GM23338 (cell line): ENCODE measurements around the gene KRT8. TPM values are rescaled to one million over a fixed set of nuclear protein-coding genes. Genes with fewer than 3 reads are reported as not detected.

Source experiments
- ATAC-seq: fragments of 200-7000 bp; cut with Tn5 transposase; 3 replicates; pipeline ENCODE4 v1.9.1; 2020
- DNase-seq: peaks from one replicate; pipeline ENCODE4 v3.0.0-alpha.2; 2015; ENCODE audit warnings: low spot score
- H2AFZ ChIP-seq: fragments of 200-600 bp; sonication (generic); 2 replicates; pipeline ENCODE4 v1.8.0; 2016; ENCODE audit warnings: antibody characterized with exemption, mild to moderate bottlenecking, moderate library complexity
- H3F3A ChIP-seq: fragments of 200-600 bp; sonication (generic); replicated peaks from 2 replicates; pipeline ENCODE4 v1.8.0; 2017; ENCODE audit warnings: antibody characterized with exemption, mixed run types, low read depth
- H3K27ac ChIP-seq: fragments of 200-600 bp; sonication (generic); 2 replicates; pipeline ENCODE4 v1.6.1; 2016; ENCODE audit warnings: low read depth
- H3K27me3 ChIP-seq: fragments of 200-600 bp; sonication (generic); 2 replicates; pipeline ENCODE4 v1.8.0; 2016; ENCODE audit warnings: mild to moderate bottlenecking, mixed run types, moderate library complexity; ENCODE audit not compliant: insufficient read depth
- H3K36me3 ChIP-seq: fragments of 200-600 bp; sonication (generic); 2 replicates; pipeline ENCODE4 v1.8.0; 2016; ENCODE audit warnings: mild to moderate bottlenecking; ENCODE audit not compliant: insufficient read depth
- H3K4me1 ChIP-seq: fragments of 200-600 bp; sonication (generic); 2 replicates; pipeline ENCODE4 v1.8.0; 2016; ENCODE audit warnings: mild to moderate bottlenecking, moderate library complexity; ENCODE audit not compliant: insufficient read depth
- H3K4me2 ChIP-seq: fragments of 200-600 bp; sonication (generic); 2 replicates; pipeline ENCODE4 v1.7.1; 2017; ENCODE audit warnings: mixed run types
- H3K4me3 ChIP-seq: fragments of 200-600 bp; sonication (generic); 2 replicates; pipeline ENCODE4 v1.6.1; 2016; ENCODE audit warnings: mixed run types
- H3K79me2 ChIP-seq: fragments of 200-600 bp; sonication (generic); replicated peaks from 2 replicates; pipeline ENCODE4 v1.8.0; 2017; ENCODE audit warnings: mild to moderate bottlenecking; ENCODE audit not compliant: insufficient read depth
- H3K9me2 ChIP-seq: fragments of 200-600 bp; sonication (generic); 2 replicates; pipeline ENCODE4 v1.8.0; 2017; ENCODE audit not compliant: insufficient read depth
- H4K20me1 ChIP-seq: fragments of 200-600 bp; sonication (generic); replicated peaks from 2 replicates; pipeline ENCODE4 v1.8.0; 2017; ENCODE audit warnings: mild to moderate bottlenecking; ENCODE audit not compliant: insufficient read depth
- H3K27ac Mint-ChIP-seq: 2 replicates; pipeline ENCODE4 v1.8.0; 2020; ENCODE audit warnings: inconsistent platforms, mild to moderate bottlenecking, moderate library complexity, mixed read lengths
- H3K27me3 Mint-ChIP-seq: 3 replicates; pipeline ENCODE4 v1.8.0; 2022; ENCODE audit warnings: low read depth, mild to moderate bottlenecking, moderate library complexity, mixed read lengths, inconsistent platforms; ENCODE audit not compliant: insufficient read depth, poor library complexity
- H3K36me3 Mint-ChIP-seq: 3 replicates; pipeline ENCODE4 v1.8.0; 2021; ENCODE audit warnings: low read depth, mild to moderate bottlenecking, inconsistent platforms, moderate library complexity, mixed read lengths
- H3K4me1 Mint-ChIP-seq: 3 replicates; pipeline ENCODE4 v1.8.0; 2020; ENCODE audit warnings: mild to moderate bottlenecking, inconsistent platforms, mixed read lengths
- H3K4me3 Mint-ChIP-seq: 3 replicates; pipeline ENCODE4 v1.8.0; 2021; ENCODE audit warnings: moderate library complexity, mild to moderate bottlenecking, inconsistent platforms, mixed read lengths
- H3K9me3 Mint-ChIP-seq: 3 replicates; pipeline ENCODE4 v1.8.0; 2020; ENCODE audit warnings: moderate library complexity, mild to moderate bottlenecking, inconsistent platforms, mixed read lengths
- CREB1 ChIP-seq: fragments of 250-450 bp; sonication (Bioruptor Pico); IDR thresholded peaks from 2 replicates; pipeline ENCODE4 v1.5.0; 2020; ENCODE audit warnings: low read depth, mild to moderate bottlenecking, moderate library complexity
- CTCF ChIP-seq, 2 experiments: fragments of 200-600 bp in 1 of 2; sonication (generic) in 1 of 2; conservative IDR thresholded peaks; 2 replicates each; pipeline versions ENCODE4 v1.5.1 to v1.6.1; 2016 to 2017; ENCODE audit warnings: antibody characterized with exemption in 2 of 2, low read depth in 2 of 2, mild to moderate bottlenecking in 2 of 2, moderate library complexity in 1 of 2
- ETS1 ChIP-seq: IDR thresholded peaks from 2 replicates; pipeline ENCODE4 v1.6.1; 2016; ENCODE audit warnings: antibody characterized with exemption
- EZH2 ChIP-seq: fragments of 200-600 bp; sonication (generic); IDR thresholded peaks from one replicate; pipeline ENCODE4 v1.8.0; 2017; ENCODE audit warnings: antibody characterized with exemption, mild to moderate bottlenecking, low read depth; ENCODE audit not compliant: unreplicated experiment
- EZH2phosphoT487 ChIP-seq: fragments of 200-600 bp; sonication (generic); IDR thresholded peaks from one replicate; pipeline ENCODE4 v1.8.1; 2018; ENCODE audit warnings: antibody characterized with exemption; ENCODE audit not compliant: unreplicated experiment
- NANOG ChIP-seq: IDR thresholded peaks from 2 replicates; pipeline ENCODE4 v1.6.1; 2016; ENCODE audit warnings: antibody characterized with exemption, borderline replicate concordance
- STAT1 ChIP-seq: IDR thresholded peaks from one replicate; pipeline ENCODE4 v1.6.1; 2016; ENCODE audit warnings: antibody characterized with exemption; ENCODE audit not compliant: unreplicated experiment
- polyA plus RNA-seq: library from polyadenylated mRNA; unstranded; fragments of >200 nt; fragmentation: Nextera tagmentation; extraction: Ambion mirVana; gene quantifications from 2 replicates; pipeline ENCODE4 v1.2.1, GENCODE V29; 2016
- total RNA-seq: library from RNA; depleted of rRNA; stranded (reverse); fragments of >200 nt; shearing (Covaris generic); gene quantifications from 2 replicates; pipeline ENCODE4 v1.2.3, GENCODE V29; 2014
- TF ChIP-seq, protein P1 (sequence below): fragments of 250-450 bp; sonication (Bioruptor Pico); IDR thresholded peaks from 2 replicates; pipeline ENCODE4 v1.5.0; 2020; ENCODE audit warnings: mild to moderate bottlenecking, moderate library complexity

The KRT8 gene
- total and polyA plus RNA-seq, 2 experiments from 2014 or later = 250 to 322 TPM

- TF ChIP-seq, protein P1, sequence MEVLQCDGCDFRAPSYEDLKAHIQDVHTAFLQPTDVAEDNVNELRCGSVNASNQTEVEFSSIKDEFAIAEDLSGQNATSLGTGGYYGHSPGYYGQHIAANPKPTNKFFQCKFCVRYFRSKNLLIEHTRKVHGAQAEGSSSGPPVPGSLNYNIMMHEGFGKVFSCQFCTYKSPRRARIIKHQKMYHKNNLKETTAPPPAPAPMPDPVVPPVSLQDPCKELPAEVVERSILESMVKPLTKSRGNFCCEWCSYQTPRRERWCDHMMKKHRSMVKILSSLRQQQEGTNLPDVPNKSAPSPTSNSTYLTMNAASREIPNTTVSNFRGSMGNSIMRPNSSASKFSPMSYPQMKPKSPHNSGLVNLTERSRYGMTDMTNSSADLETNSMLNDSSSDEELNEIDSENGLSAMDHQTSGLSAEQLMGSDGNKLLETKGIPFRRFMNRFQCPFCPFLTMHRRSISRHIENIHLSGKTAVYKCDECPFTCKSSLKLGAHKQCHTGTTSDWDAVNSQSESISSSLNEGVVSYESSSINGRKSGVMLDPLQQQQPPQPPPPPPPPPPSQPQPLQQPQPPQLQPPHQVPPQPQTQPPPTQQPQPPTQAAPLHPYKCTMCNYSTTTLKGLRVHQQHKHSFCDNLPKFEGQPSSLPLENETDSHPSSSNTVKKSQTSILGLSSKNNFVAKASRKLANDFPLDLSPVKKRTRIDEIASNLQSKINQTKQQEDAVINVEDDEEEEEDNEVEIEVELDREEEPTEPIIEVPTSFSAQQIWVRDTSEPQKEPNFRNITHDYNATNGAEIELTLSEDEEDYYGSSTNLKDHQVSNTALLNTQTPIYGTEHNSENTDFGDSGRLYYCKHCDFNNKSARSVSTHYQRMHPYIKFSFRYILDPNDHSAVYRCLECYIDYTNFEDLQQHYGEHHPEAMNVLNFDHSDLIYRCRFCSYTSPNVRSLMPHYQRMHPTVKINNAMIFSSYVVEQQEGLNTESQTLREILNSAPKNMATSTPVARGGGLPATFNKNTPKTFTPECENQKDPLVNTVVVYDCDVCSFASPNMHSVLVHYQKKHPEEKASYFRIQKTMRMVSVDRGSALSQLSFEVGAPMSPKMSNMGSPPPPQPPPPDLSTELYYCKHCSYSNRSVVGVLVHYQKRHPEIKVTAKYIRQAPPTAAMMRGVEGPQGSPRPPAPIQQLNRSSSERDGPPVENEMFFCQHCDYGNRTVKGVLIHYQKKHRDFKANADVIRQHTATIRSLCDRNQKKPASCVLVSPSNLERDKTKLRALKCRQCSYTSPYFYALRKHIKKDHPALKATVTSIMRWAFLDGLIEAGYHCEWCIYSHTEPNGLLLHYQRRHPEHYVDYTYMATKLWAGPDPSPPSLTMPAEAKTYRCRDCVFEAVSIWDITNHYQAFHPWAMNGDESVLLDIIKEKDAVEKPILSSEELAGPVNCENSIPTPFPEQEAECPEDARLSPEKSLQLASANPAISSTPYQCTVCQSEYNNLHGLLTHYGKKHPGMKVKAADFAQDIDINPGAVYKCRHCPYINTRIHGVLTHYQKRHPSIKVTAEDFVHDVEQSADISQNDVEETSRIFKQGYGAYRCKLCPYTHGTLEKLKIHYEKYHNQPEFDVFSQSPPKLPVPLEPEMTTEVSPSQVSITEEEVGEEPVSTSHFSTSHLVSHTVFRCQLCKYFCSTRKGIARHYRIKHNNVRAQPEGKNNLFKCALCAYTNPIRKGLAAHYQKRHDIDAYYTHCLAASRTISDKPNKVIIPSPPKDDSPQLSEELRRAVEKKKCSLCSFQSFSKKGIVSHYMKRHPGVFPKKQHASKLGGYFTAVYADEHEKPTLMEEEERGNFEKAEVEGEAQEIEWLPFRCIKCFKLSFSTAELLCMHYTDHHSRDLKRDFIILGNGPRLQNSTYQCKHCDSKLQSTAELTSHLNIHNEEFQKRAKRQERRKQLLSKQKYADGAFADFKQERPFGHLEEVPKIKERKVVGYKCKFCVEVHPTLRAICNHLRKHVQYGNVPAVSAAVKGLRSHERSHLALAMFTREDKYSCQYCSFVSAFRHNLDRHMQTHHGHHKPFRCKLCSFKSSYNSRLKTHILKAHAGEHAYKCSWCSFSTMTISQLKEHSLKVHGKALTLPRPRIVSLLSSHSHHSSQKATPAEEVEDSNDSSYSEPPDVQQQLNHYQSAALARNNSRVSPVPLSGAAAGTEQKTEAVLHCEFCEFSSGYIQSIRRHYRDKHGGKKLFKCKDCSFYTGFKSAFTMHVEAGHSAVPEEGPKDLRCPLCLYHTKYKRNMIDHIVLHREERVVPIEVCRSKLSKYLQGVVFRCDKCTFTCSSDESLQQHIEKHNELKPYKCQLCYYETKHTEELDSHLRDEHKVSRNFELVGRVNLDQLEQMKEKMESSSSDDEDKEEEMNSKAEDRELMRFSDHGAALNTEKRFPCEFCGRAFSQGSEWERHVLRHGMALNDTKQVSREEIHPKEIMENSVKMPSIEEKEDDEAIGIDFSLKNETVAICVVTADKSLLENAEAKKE (CRISPR knock-in tag) = no peak
- TF ChIP-seq NANOG (no peak), EZH2 (no peak)
Measured at GRCh38 chr12:52872644-52873389, 32.1 kb downstream of the KRT8 start (continued).

- H3K9me3 Mint-ChIP-seq = no peaks in the 10 kb centered on the region
- peaks cover 15% of the 10 kb centered on the region for H3K27me3 Mint-ChIP-seq
- Histone ChIP-seq H3K27me3 (peaks cover 19% of the 10 kb centered on the region), H3K36me3 (no peaks in the 10 kb centered on the region), H3K4me3 (no peak overlapping the region), H3K4me2 (no peak overlapping the region), H3F3A (0 out of 2 replicates have a peak, but pooled peaks cover 3% of the 10 kb centered on the region), H3K9me2 (no peaks in the 10 kb centered on the region), H3K27ac (no peak overlapping the region), H3K79me2 (no peaks in the 10 kb centered on the region), H3K4me1 (no peaks in the 10 kb centered on the region; the same call in 1 of the 2 replicates), H2AFZ (no peak overlapping the region), H4K20me1 (no peaks in the 10 kb centered on the region)
- H3K4me3 Mint-ChIP-seq = no peak overlapping the region
- ATAC-seq (no peak), DNase-seq (no peak)
- no peak overlapping the region for H3K27ac Mint-ChIP-seq
- H3K4me1 Mint-ChIP-seq = peaks cover 17% of the 10 kb centered on the region
- H3K36me3 Mint-ChIP-seq = no peaks in the 10 kb centered on the region
- TF ChIP-seq ETS1 = no peak
- no peak for TF ChIP-seq CREB1 (CRISPR knock-in tag)
- TF ChIP-seq EZH2 = no peak
- TF ChIP-seq CTCF (conservative IDR thresholded peaks at IDR 0.05; ENCODE audit: low read depth in 2 of 2) = no peak
- TF ChIP-seq EZH2phosphoT487 = no peak
- no peak for TF ChIP-seq STAT1
- TF ChIP-seq NANOG = no peak
Measured at GRCh38 chr12:52871291-52872039, 33.4 kb downstream of the KRT8 start.
